GM18909 (cell line): ENCODE results near the gene GNA14.
"Not testable (repeated sequence)": the region's sequence is repeated elsewhere in the genome, so short reads cannot be mapped to it uniquely, and the experiment has no call there.

Experiments
- ATAC-seq: cut with Tn5 transposase; IDR thresholded peaks from one replicate; pipeline ENCODE4 v1.9.1; 2021; ENCODE audit warnings: mild to moderate bottlenecking; ENCODE audit not compliant: unreplicated experiment, poor library complexity

The GNA14 gene

GRCh38 chr9:77426712-77427111 is 221.4 kb downstream of the GNA14 start:
- ATAC-seq: no peak

GRCh38 chr9:77424993-77425392 is 223.1 kb downstream of the GNA14 start:
- ATAC-seq: no peak

- ATAC-seq: no peak
Measured at GRCh38 chr9:77423841-77424240, 224.3 kb downstream of the GNA14 start.

- no peak for ATAC-seq
Measured at GRCh38 chr9:77422969-77423368, 225.2 kb downstream of the GNA14 start.

GRCh38 chr9:77421506-77422265 is 226.4 kb downstream of the GNA14 start:
- ATAC-seq: no peak

- no peak for ATAC-seq
Measured at GRCh38 chr9:77420641-77421040, 227.5 kb downstream of the GNA14 start.

- ATAC-seq: no peak
Measured at GRCh38 chr9:77418226-77418625, 229.9 kb downstream of the GNA14 start.

- ATAC-seq: no peak
Measured at GRCh38 chr9:77417566-77417965, 230.6 kb downstream of the GNA14 start.

GRCh38 chr9:77408521-77408920 is 239.6 kb downstream of the GNA14 start:
- not testable (repeated sequence) for ATAC-seq

- no peak for ATAC-seq
Measured at GRCh38 chr9:77403239-77403638, 244.9 kb downstream of the GNA14 start.

- ATAC-seq: no peak
Measured at GRCh38 chr9:77402286-77402685, 245.8 kb downstream of the GNA14 start.

- ATAC-seq: no peak
Measured at GRCh38 chr9:77399964-77400363, 248.2 kb downstream of the GNA14 start.

GRCh38 chr9:77398581-77398980 is 249.5 kb downstream of the GNA14 start:
- not testable (repeated sequence) for ATAC-seq

GRCh38 chr9:77392328-77392727 is 255.8 kb downstream of the GNA14 start:
- no peak for ATAC-seq

- ATAC-seq: no peak
Measured at GRCh38 chr9:77391834-77392233, 256.3 kb downstream of the GNA14 start.

- no peak for ATAC-seq
Measured at GRCh38 chr9:77386187-77386586, 261.9 kb downstream of the GNA14 start.

- no peak for ATAC-seq
Measured at GRCh38 chr9:77384406-77384805, 263.7 kb downstream of the GNA14 start.

- no peak for ATAC-seq
Measured at GRCh38 chr9:77375956-77376532, 272.1 kb downstream of the GNA14 start.

GRCh38 chr9:77374266-77374665 is 273.9 kb downstream of the GNA14 start:
- ATAC-seq: no peak
